ENCODE data around the gene ABCG1. TPM values are rescaled to one million over a fixed set of nuclear protein-coding genes. Genes with fewer than 3 reads are reported as not detected.

Gene ABCG1
- total and polyA plus RNA-seq, 2 of the 4 experiments (the other 2 are of a cell fraction): 0.19 to 0.36 TPM

DNA sequence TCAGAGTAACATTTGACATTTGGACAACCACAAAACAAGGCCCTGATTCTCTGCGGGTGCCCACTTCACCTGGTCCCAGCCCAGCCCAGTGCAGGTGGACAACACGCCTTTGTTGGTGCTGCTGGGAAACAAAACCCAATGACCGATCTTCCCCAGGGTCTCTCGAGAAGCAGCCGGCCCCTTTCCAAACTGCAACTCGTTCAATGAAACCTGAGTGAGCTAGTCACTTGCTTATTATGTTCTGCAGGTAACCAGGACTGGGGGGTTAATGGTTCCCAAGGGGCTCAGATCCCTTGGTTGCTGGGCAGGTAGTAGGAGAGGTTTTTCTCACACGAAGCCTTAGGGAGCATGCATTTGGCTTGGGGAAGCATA, 42.9 kb downstream of the ABCG1 start:
- DNase-seq: no peak
- peak overlapping the region; percentile 3; the same call in 1 of the 2 replicates for H3K4me2 ChIP-seq (ENCODE audit: low read depth, low read length)
- H2BK15ac ChIP-seq (ENCODE audit: low read depth, low read length): no peak overlapping the region
- no peak overlapping the region for H2BK5ac ChIP-seq (ENCODE audit: low read depth, low read length, poor library complexity, severe bottlenecking)
- no peak overlapping the region; the same call in 1 of the 2 replicates for H3K18ac ChIP-seq (ENCODE audit: low read depth, low read length)
- H3K14ac ChIP-seq (replicated peaks; ENCODE audit: low read depth, low read length): no peak overlapping the region
- H3K9me3 ChIP-seq (ENCODE audit: control insufficient read depth, insufficient read depth, low read length): no peaks in the 10 kb centered on the region
- H2BK20ac ChIP-seq (ENCODE audit: low read depth, low read length): peak overlapping the region; percentile 78
- peak overlapping the region; percentile 5; the same call in 1 of the 2 replicates for H3K4ac ChIP-seq (ENCODE audit: low read depth, low read length)
- peak overlapping the region; percentile 71 for H2BK120ac ChIP-seq (ENCODE audit: low read depth, low read length)
- H3K4me1 ChIP-seq (ENCODE audit: control insufficient read depth, insufficient read depth, low read length): peaks cover 23% of the 10 kb centered on the region; the same call in 1 of the 2 replicates
- intact Hi-C loops (cut with micrococcal nuclease): no loop called here
- peak overlapping the region; percentile 29 for H2AK5ac ChIP-seq (ENCODE audit: low read depth, low read length)
- no peaks in the 10 kb centered on the region for H3K79me1 ChIP-seq (ENCODE audit: low read depth in 1 of 2, low read length in 2 of 2)
- H4K8ac ChIP-seq (ENCODE audit: low read depth in 2 of 2, low read length in 2 of 2): no peak overlapping the region; a peak in 1 of 4 replicates
- H3K9ac ChIP-seq (ENCODE audit: low read depth, low read length): no peak overlapping the region
- CTCF ChIA-PET: no interaction called here
- no peak for ATAC-seq (ENCODE audit: low read depth)
- no peak overlapping the region for H3K4me3 ChIP-seq (ENCODE audit: insufficient read depth, low read depth, low read length)
- WGBS, 2 experiments (ENCODE audit: extremely low coverage in 2 of 2, insufficient read length in 1 of 2): 20% methylated on average over 1 of the region's 7 CpGs; no CpG with 5 or more reads in 1 of the 2 experiments
- BruUV-seq (replicated peaks): no TSS peak
- peak overlapping the region; percentile 52; the same call in 1 of the 2 replicates for H3K27ac ChIP-seq (ENCODE audit: insufficient read depth, low read length)
- H4K5ac ChIP-seq (ENCODE audit: low read depth, low read length): no peak overlapping the region; the same call in 1 of the 2 replicates
- in situ Hi-C loops (cut with MboI; ENCODE audit: low sequenced_read_pairs): no loop called here
- no peak overlapping the region for H3K23ac ChIP-seq (ENCODE audit: low read depth, low read length)
- dilution Hi-C loops (cut with HindIII; ENCODE audit: low sequenced_read_pairs, unreplicated experiment): no loop called here
- no peak for TF ChIP-seq BHLHE40 (IDR thresholded peaks at IDR 0.05; ENCODE audit: low read depth, low read length)
- TF ChIP-seq SMC3 (IDR thresholded peaks at IDR 0.05; ENCODE audit: low read depth, low read length): no peak
- TF ChIP-seq CHD1 (IDR thresholded peaks at IDR 0.05; ENCODE audit: low read depth, low read length): no peak
- TF ChIP-seq RCOR1 (IDR thresholded peaks at IDR 0.05; ENCODE audit: insufficient replicate concordance, low read length): no peak
- no peak for TF ChIP-seq RFX5 (IDR thresholded peaks at IDR 0.05; ENCODE audit: low read depth, low read length)
- no peak for TF ChIP-seq MAFK (IDR thresholded peaks at IDR 0.05; ENCODE audit: low read depth, low read length)
- TF ChIP-seq FOS (IDR thresholded peaks at IDR 0.05; ENCODE audit: low read depth, low read length): no peak
- TF ChIP-seq, protein P1, sequence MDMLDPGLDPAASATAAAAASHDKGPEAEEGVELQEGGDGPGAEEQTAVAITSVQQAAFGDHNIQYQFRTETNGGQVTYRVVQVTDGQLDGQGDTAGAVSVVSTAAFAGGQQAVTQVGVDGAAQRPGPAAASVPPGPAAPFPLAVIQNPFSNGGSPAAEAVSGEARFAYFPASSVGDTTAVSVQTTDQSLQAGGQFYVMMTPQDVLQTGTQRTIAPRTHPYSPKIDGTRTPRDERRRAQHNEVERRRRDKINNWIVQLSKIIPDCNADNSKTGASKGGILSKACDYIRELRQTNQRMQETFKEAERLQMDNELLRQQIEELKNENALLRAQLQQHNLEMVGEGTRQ (IDR thresholded peaks at IDR 0.05; ENCODE audit: low read depth, low read length): no peak
- TF ChIP-seq MXI1 (IDR thresholded peaks at IDR 0.05; ENCODE audit: borderline replicate concordance, low read depth, low read length): no peak
- TF ChIP-seq, protein P2, sequence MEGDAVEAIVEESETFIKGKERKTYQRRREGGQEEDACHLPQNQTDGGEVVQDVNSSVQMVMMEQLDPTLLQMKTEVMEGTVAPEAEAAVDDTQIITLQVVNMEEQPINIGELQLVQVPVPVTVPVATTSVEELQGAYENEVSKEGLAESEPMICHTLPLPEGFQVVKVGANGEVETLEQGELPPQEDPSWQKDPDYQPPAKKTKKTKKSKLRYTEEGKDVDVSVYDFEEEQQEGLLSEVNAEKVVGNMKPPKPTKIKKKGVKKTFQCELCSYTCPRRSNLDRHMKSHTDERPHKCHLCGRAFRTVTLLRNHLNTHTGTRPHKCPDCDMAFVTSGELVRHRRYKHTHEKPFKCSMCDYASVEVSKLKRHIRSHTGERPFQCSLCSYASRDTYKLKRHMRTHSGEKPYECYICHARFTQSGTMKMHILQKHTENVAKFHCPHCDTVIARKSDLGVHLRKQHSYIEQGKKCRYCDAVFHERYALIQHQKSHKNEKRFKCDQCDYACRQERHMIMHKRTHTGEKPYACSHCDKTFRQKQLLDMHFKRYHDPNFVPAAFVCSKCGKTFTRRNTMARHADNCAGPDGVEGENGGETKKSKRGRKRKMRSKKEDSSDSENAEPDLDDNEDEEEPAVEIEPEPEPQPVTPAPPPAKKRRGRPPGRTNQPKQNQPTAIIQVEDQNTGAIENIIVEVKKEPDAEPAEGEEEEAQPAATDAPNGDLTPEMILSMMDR (conservative IDR thresholded peaks at IDR 0.05; ENCODE audit: low read depth, low read length): no peak
- no peak for TF ChIP-seq NFE2L2 (IDR thresholded peaks at IDR 0.05; ENCODE audit: low read depth, low read length)
- no peak for TF ChIP-seq POLR2A (IDR thresholded peaks at IDR 0.05; ENCODE audit: low read depth, low read length)
- no peak for TF ChIP-seq CEBPB (IDR thresholded peaks at IDR 0.05; ENCODE audit: low read depth, low read length)
- peaks cover 11% of the 10 kb centered on the region; the same call in 1 of the 2 replicates for H3K9me1 ChIP-seq (ENCODE audit: insufficient read depth, low read length)
- no peak overlapping the region for H2AFZ ChIP-seq (replicated peaks; ENCODE audit: low read length, poor library complexity)
- no peaks in the 10 kb centered on the region for H3K36me3 ChIP-seq (ENCODE audit: control insufficient read depth, insufficient read depth, low read length)
- peak overlapping the region; percentile 53 for H4K91ac ChIP-seq (ENCODE audit: insufficient read depth, low read depth, low read length)
- H3K27me3 ChIP-seq (ENCODE audit: control insufficient read depth, insufficient read depth, low read length): peaks cover 18% of the 10 kb centered on the region; the same call in 1 of the 2 replicates
- H4K20me1 ChIP-seq (ENCODE audit: insufficient read depth, low read length): peaks cover 5% of the 10 kb centered on the region; the same call in 1 of the 2 replicates
- no peak overlapping the region for H3K56ac ChIP-seq (ENCODE audit: extremely low read depth, insufficient read depth, low read length)
- POLR2A ChIA-PET (ENCODE audit: unreplicated experiment): no interaction called here
- no peak overlapping the region for H2AK9ac ChIP-seq (replicated peaks; ENCODE audit: low read depth, low read length, poor library complexity)
